K562 treated with DMSO at 1 percent for 24 hours (cell line): ENCODE results near the gene OR4F16. TPM values are rescaled to one million over a fixed set of nuclear protein-coding genes. Genes with fewer than 3 reads are reported as not detected.

ENCODE experiments used
- total RNA-seq: library from RNA; unstranded; fragments of 300-600 nt; gene quantifications from 2 replicates; pipeline ENCODE4 v1.2.3, GENCODE V29; 2022; ENCODE audit warnings: low read depth; ENCODE audit not compliant: insufficient read depth

OR4F16 gene
- total RNA-seq: not detected in 2 replicates

GRCh38 chr1:686554-686953 is at the start of gene OR4F16:
Gene OR4F16 (minus strand): TSS chr1:686654. CDS start chr1:686654, 0 bp downstream.

Other genes with a start within 250 kb of the OR4F16 start
- not detected in 2 replicates for gene OR4F29, start 235.0 kb downstream of the OR4F16 start, total RNA-seq
- gene SAMD11, start 237.3 kb upstream of the OR4F16 start, total RNA-seq: 20.5 and 21.7 TPM in 2 replicates